HFFc6 (cell line): ENCODE results near the gene IRX4. TPM values are rescaled to one million over a fixed set of nuclear protein-coding genes. Genes with fewer than 3 reads are reported as not detected.
"Not testable (repeated sequence)": the region's sequence is repeated elsewhere in the genome, so short reads cannot be mapped to it uniquely, and the experiment has no call there.

Experiments
- DNase-seq: peaks from one replicate; pipeline ENCODE4 v3.0.0-alpha.2; 2018
- H3K27ac Mint-ChIP-seq: 2 replicates; pipeline ENCODE4 v1.8.0; 2020; ENCODE audit warnings: mild to moderate bottlenecking, mixed read lengths
- H3K27me3 Mint-ChIP-seq: 2 replicates; pipeline ENCODE4 v1.8.0; 2021; ENCODE audit warnings: mild to moderate bottlenecking, moderate library complexity, mixed read lengths; ENCODE audit not compliant: insufficient read depth
- H3K36me3 Mint-ChIP-seq: 2 replicates; pipeline ENCODE4 v1.8.0; 2021; ENCODE audit warnings: low read depth, mixed read lengths
- H3K4me1 Mint-ChIP-seq: 2 replicates; pipeline ENCODE4 v1.8.0; 2020; ENCODE audit warnings: low read depth, mixed read lengths
- H3K4me3 Mint-ChIP-seq: 2 replicates; pipeline ENCODE4 v1.8.0; 2020; ENCODE audit warnings: mild to moderate bottlenecking, moderate library complexity, mixed read lengths
- H3K9me3 Mint-ChIP-seq: 2 replicates; pipeline ENCODE4 v1.8.0; 2020; ENCODE audit warnings: mild to moderate bottlenecking, mixed read lengths
- CTCF ChIP-seq: fragments of 200-600 bp; sonication (generic); IDR thresholded peaks from 2 replicates; pipeline ENCODE4 v1.5.0; 2021; ENCODE audit warnings: antibody characterized with exemption, mild to moderate bottlenecking
- total RNA-seq, 6 experiments: library from RNA; stranded (reverse); fragmentation: NEBNext Ultra II Directional; extraction: Animal tissue kit (Norgen Biotek cat#: 25700); gene quantifications; 2 replicates in 1 of 6; 3 replicates in 5 of 6; pipeline ENCODE4 v1.2.3, GENCODE V29; 2021

The IRX4 gene
- total RNA-seq, 6 experiments from 2014 or later: not detected

GRCh38 chr5:1844708-1845436 is 37.9 kb downstream of the IRX4 start:
- Mint-ChIP-seq H3K27me3 (peaks cover 16% of the 10 kb centered on the region), H3K4me1 (no peaks in the 10 kb centered on the region), H3K27ac (no peak overlapping the region), H3K4me3 (no peak overlapping the region), H3K36me3 (no peaks in the 10 kb centered on the region), H3K9me3 (no peaks in the 10 kb centered on the region)
- no peak for DNase-seq
- TF ChIP-seq CTCF: no peak

GRCh38 chr5:1843761-1844160 is 39.0 kb downstream of the IRX4 start:
- H3K27ac Mint-ChIP-seq, DNase-seq, H3K9me3 Mint-ChIP-seq, H3K4me3 Mint-ChIP-seq, H3K4me1 Mint-ChIP-seq, H3K36me3 Mint-ChIP-seq: not testable (repeated sequence)
- peaks cover 12% of the 10 kb centered on the region for H3K27me3 Mint-ChIP-seq

GRCh38 chr5:1842004-1842819 is 40.5 kb downstream of the IRX4 start:
- H3K36me3 Mint-ChIP-seq: no peaks in the 10 kb centered on the region
- no peaks in the 10 kb centered on the region for H3K9me3 Mint-ChIP-seq
- no peaks in the 10 kb centered on the region for H3K4me1 Mint-ChIP-seq
- H3K27ac Mint-ChIP-seq: no peak overlapping the region
- no peak overlapping the region for H3K4me3 Mint-ChIP-seq
- DNase-seq: no peak
- H3K27me3 Mint-ChIP-seq: peaks cover 9% of the 10 kb centered on the region
- TF ChIP-seq CTCF: no peak

- no peaks in the 10 kb centered on the region for H3K36me3 Mint-ChIP-seq
- TF ChIP-seq CTCF: no peak
- no peak for DNase-seq
- no peak overlapping the region for H3K4me3 Mint-ChIP-seq
- no peak overlapping the region for H3K27ac Mint-ChIP-seq
- no peaks in the 10 kb centered on the region for H3K9me3 Mint-ChIP-seq
- H3K4me1 Mint-ChIP-seq: no peaks in the 10 kb centered on the region
- peaks cover 12% of the 10 kb centered on the region for H3K27me3 Mint-ChIP-seq
Measured at GRCh38 chr5:1840741-1841521, 41.8 kb downstream of the IRX4 start.

- no peak overlapping the region for H3K4me3 Mint-ChIP-seq
- H3K4me1 Mint-ChIP-seq: no peaks in the 10 kb centered on the region
- peaks cover 13% of the 10 kb centered on the region for H3K27me3 Mint-ChIP-seq
- no peak overlapping the region for H3K27ac Mint-ChIP-seq
- no peak for DNase-seq
- H3K9me3 Mint-ChIP-seq: no peaks in the 10 kb centered on the region
- H3K36me3 Mint-ChIP-seq: no peaks in the 10 kb centered on the region
- TF ChIP-seq CTCF: no peak
Measured at GRCh38 chr5:1840071-1840547, 42.6 kb downstream of the IRX4 start.
